HG03354 (cell line): ENCODE results near the gene EXOSC2.
A peak's percentile ranks its signal among the peaks of the same experiment; 100 is the strongest.
"Not testable (repeated sequence)": the region's sequence is repeated elsewhere in the genome, so short reads cannot be mapped to it uniquely, and the experiment has no call there.

Source experiments
- ATAC-seq: cut with Tn5 transposase; IDR thresholded peaks from one replicate; pipeline ENCODE4 v1.9.1; 2021; ENCODE audit warnings: mild to moderate bottlenecking; ENCODE audit not compliant: unreplicated experiment, poor library complexity, severe bottlenecking

EXOSC2 gene

GRCh38 chr9:130666393-130667119 lies 27.0 kb upstream of the EXOSC2 start:
- ATAC-seq, result no peak

- no peak for ATAC-seq
Measured at GRCh38 chr9:130667120-130667435, 26.5 kb upstream of the EXOSC2 start.

GRCh38 chr9:130668196-130668595 lies 25.4 kb upstream of the EXOSC2 start:
- no peak for ATAC-seq

- ATAC-seq, result no peak
Measured at GRCh38 chr9:130668659-130669058, 24.9 kb upstream of the EXOSC2 start.

DNA sequence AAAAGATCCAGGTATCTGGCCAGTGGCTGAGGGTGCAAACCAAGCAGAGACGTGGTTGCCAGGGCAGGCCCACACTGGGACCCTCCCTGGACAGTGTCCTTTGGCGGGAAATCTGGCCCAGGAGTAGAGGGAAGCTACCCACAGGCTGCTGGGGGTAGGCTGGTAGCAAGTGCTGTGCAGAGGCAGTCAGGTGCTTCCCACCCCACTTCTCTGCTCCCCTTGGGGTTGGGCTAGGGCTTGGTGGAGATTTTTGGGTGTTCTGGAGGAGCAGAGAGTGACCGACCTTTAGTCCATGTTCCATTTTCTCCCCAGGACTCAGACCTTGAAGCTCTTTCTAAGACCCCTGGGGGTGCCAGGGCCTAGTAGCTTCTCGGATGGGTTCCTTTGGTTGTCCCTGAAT lies 23.6 kb upstream of the EXOSC2 start:
- ATAC-seq, result no peak

DNA sequence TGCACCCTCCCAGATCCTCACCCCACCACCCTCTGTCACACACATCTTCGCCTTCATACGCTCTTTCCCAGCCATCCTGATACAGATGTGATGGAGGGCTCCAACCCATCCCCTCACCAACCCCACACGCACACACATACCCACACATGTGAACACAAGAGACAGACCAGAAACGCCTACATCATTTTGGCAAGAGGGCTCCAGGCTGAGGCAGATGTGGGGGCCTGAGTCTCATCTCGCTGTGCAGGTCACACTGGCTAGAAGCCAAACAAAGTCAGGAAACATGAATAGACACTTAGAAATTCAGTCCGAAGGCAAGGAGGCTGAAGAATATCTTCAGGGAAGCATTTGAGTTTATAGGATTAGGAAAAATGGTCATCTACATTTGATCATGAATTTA lies 22.9 kb upstream of the EXOSC2 start:
- ATAC-seq, result no peak

GRCh38 chr9:130672466-130672865 lies 21.1 kb upstream of the EXOSC2 start:
- ATAC-seq, result no peak

DNA sequence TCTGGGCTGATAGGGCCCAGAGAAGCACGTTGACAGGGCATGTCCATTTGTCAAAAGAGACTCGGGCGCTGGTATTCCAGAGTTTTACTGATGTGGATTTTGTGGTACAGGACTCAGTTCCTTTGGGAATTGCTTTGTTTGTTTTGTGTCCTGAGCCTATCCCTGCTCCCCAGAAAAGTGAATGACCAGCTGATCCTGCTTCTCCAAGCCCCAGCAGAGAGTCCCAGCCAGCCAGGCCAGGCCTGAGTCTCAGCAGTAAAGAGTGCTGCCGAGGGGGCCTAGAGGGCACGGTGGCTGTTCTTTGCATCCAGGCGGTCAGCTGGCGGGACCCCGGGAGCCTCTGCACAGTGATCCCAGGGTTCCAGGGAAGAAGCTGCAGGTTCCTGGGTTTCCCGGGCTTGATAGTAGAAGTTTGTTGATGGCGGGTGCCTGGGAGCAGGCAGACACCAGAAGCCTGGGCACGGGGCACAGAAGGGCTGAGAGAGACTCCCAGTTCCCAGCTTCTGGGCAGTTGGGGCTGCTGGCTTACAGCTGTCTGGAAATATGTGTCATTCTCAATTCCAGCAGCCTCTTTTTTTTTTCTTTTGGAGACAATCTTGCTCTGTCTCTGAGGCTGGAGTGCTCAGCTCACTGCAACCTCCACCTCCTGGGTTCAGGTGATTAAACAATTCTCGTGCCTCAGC lies 20.5 kb upstream of the EXOSC2 start:
- no peak for ATAC-seq

- no peak for ATAC-seq
Measured at GRCh38 chr9:130675396-130675795, 18.2 kb upstream of the EXOSC2 start.

DNA sequence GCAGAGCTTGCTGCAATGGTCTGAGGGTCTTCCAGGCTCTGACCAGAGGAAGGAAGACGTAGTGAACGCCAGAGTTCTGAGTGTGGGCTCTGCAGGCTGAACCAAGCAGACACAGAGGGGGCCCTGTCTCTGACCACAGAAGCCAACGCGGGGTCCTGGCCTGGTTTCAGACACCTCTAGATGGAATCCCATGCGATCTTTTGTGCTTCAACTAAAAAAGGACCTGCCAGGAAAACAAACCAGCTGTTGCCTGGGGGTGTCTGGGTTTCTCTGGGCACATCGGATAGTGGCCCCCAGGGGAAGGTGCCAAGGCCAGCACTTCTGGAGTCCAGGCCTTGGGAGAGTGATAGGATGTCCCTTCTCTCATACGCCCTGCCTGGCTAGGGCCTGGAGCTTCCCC lies 16.3 kb upstream of the EXOSC2 start:
- no peak for ATAC-seq

DNA sequence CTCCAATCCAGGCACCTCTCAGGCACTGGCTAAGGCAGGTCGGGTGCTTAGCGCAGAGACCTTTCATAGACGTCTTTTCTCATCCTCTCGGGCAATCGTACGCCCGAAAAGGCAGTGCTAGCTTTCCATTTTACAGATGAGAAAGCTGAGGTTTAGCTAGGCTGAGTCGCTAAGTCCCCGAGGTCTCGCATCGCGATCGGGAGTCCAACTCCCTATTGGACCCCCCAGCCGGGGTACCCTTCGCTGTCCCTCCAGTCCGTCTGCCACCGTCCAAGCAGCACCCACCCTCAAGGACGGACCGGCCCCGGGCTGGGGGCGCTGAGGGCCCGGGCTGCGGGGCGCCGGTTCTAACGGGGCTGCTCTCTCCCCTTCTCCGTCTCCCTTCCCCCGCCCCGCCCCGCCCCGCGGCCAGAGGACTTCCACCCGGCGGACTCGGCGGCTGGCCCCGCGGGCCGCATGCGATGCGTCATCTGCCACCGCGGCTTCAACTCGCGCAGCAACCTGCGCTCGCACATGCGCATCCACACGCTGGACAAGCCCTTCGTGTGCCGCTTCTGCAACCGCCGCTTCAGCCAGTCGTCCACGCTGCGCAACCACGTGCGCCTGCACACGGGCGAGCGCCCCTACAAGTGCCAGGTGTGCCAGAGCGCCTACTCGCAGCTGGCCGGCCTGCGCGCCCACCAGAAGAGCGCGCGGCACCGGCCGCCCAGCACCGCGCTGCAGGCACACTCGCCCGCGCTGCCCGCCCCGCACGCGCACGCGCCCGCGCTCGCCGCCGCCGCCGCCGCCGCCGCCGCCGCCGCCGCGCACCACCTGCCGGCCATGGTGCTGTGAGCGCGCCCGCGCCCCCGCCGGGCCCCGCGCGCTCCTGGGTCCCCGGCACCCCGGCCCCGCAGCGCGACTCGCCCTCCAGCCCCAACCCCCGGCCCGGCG lies 12.5 kb upstream of the EXOSC2 start:
- peak; percentile 51 for ATAC-seq

DNA sequence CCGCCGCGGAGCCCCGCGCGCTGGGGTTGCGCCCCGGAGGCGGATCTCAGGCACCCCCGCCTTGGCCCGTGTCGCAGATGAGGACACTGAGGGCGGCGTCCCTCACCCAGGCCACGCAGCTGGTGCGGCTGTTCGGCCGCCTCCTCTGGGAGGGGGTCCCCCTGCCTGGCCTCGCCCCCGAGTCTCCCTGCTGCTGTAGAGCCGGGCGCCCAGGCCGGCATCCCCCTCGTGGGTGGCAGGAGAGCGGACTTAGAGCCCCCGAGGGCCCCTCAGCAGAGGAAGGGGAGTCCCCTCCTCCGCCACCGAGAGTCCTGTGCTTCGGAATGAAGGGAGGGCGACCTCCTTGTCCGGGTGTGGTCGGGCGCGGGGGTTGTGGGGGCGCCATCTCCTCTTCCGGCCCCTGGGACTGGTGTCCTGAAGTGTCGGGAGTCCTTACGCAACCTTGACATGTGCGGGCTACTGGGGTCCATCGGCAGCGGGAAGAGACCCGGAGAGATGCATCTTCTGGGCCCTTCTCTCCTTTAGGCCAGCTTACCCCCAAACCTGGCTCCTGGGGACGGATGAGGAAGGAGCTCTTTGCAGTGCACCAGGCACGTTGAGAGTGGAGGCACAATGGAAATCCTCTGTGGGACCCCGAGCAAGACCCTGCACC lies 11.7 kb upstream of the EXOSC2 start:
- ATAC-seq, result peak; percentile 30

DNA sequence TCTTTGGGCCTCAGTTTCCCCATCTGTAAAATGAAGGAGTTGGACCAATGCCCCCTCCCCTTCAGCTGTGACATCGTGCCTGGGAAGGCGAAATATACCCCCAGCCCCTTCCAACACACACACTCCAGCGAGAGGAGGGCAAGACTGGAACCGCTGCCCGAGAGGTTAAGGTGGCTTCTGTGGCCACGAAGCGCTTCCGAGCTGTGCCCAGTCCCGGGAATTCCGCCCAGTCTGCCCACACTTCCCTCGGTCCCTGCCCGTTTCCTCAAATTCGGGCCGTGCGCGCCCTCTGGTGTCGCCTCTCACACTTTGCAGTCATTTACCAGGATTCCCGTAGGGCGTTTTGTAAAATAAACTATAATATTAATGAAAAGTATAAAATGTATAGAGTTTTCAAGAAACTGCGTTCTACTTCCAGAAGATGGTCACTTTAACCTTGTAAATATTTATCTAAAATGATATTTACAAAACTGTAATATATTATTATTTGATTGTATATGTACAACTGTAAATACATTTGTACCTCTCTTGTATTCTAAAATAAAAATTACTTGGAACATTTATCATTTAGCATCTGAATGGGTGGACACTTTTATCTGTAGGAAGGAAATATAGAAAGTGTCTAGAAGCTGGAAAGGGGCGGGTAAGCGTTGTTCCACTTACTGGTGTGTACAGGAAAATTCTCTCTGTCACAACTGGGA lies 11.0 kb upstream of the EXOSC2 start:
- ATAC-seq, result no peak

DNA sequence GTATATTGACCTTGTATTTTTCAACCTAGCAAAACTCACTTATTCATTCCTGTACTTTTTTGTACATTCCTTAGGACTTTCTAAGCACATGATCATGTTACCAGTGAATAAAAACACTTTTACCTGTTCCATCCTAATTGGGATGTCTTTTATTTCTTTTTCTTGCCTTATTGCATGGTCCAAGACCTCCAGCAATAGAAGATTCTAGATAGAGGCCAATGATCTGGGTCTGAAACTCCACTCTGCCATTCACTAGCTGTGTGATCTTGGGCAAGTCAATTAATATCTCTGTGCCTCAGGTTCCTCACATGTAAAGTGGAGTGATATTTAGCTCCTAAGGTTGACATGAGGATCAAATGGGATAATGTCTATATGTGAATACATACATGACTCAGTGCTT lies 8.5 kb upstream of the EXOSC2 start:
- no peak for ATAC-seq

GRCh38 chr9:130685945-130686344 lies 7.6 kb upstream of the EXOSC2 start:
- not testable (repeated sequence) for ATAC-seq

GRCh38 chr9:130687615-130688014 lies 6.0 kb upstream of the EXOSC2 start:
- ATAC-seq, result no peak

DNA sequence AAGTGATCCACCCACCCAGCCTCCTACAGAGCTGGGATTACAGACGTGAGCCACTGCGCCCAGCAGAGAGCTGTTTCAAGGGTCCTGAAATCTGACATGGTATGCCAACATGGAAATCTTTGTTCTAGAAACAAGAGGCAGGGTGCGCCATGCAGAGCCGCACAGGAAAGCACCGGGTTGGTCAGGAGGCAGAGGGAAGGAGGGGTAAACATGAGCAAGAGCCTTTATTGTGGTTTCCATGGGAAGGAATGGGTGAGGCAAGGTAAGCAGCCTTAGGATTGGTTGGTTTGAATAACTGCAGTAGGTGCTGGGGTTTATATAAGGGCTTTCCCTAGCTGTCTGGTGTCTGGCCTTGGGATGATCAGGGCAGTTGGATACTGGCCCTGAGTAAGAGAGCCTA lies 5.5 kb upstream of the EXOSC2 start:
- no peak for ATAC-seq

- no peak for ATAC-seq
Measured at GRCh38 chr9:130689572-130689936, 4.0 kb upstream of the EXOSC2 start.

GRCh38 chr9:130689937-130690700 lies 3.5 kb upstream of the EXOSC2 start:
- no peak for ATAC-seq
